Breast epithelium (tissue), 3 donors: ENCODE results near the gene GPC3.

Experiments
- POLR2A ChIP-seq: fragments of 450-650 bp; IDR thresholded peaks from one replicate; pipeline ENCODE4 v1.6.1; 2016; ENCODE audit warnings: antibody characterized with exemption, mild to moderate bottlenecking, moderate library complexity
- POLR2AphosphoS5 ChIP-seq, 3 donors: sonication (generic); formaldehyde crosslinking; IDR thresholded peaks; one replicate each; pipeline ENCODE4 v1.6.1; 2017; ENCODE audit warnings: antibody characterized with exemption in 3 of 3
- TF ChIP-seq, protein P1 (sequence below), 3 donors: fragments of 450-650 bp; IDR thresholded peaks; one replicate each; pipeline ENCODE4 v1.5.1; 2016 to 2017; ENCODE audit warnings: antibody characterized with exemption in 3 of 3, mild to moderate bottlenecking in 3 of 3, moderate library complexity in 3 of 3

DNA sequence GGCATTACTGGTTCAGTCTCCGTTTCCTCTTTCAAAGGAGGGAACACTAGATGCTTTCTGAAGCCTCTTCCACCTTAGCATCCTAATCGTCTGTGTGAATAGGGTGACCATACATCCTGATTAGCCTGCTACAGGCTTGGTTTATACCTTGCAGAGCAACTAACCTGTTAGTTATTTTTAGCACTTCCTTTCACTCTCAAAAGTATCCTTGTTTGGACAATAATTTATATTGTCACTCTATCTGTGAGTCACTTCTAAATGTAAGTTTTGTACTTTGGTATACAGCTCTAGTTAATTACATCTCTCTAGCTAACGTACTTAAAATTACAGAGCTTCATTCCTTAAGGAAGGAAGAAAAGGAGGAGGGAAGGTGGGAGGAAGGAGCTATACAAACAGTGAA, 174.5 kb downstream of the GPC3 start:
- TF ChIP-seq, protein P1, sequence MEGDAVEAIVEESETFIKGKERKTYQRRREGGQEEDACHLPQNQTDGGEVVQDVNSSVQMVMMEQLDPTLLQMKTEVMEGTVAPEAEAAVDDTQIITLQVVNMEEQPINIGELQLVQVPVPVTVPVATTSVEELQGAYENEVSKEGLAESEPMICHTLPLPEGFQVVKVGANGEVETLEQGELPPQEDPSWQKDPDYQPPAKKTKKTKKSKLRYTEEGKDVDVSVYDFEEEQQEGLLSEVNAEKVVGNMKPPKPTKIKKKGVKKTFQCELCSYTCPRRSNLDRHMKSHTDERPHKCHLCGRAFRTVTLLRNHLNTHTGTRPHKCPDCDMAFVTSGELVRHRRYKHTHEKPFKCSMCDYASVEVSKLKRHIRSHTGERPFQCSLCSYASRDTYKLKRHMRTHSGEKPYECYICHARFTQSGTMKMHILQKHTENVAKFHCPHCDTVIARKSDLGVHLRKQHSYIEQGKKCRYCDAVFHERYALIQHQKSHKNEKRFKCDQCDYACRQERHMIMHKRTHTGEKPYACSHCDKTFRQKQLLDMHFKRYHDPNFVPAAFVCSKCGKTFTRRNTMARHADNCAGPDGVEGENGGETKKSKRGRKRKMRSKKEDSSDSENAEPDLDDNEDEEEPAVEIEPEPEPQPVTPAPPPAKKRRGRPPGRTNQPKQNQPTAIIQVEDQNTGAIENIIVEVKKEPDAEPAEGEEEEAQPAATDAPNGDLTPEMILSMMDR (IDR thresholded peaks at IDR 0.05) = no peak
- TF ChIP-seq POLR2A = no peak
- no peak for TF ChIP-seq POLR2AphosphoS5 (IDR thresholded peaks at IDR 0.05)
